ENCODE measurements around the gene SMAP1.

The SMAP1 gene

GRCh38 chr6:70903665-70904452 lies 236.2 kb downstream of the SMAP1 start:
- DNase-seq, result no peak

- DNase-seq, result no peak
Observed at GRCh38 chr6:70905742-70906141, 238.1 kb downstream of the SMAP1 start.

Data from NCI-H510A treated with DMSO at 0.1 percent for 48 hours (cell line).